ENCODE measurements around the gene SCMH1. TPM values are rescaled to one million over a fixed set of nuclear protein-coding genes. Genes with fewer than 3 reads are reported as not detected.
"Not testable (repeated sequence)": the region's sequence is repeated elsewhere in the genome, so short reads cannot be mapped to it uniquely, and the experiment has no call there.

SCMH1 gene
- total and polyA plus RNA-seq, 4 donors: 6.6 to 12.8 (median 10.5) TPM

GRCh38 chr1:41217441-41217840 is 24.7 kb downstream of the SCMH1 start:
- H3K9ac ChIP-seq (ENCODE audit: low read depth in 1 of 2, low read length in 2 of 2): no peak overlapping the region
- H3K9me3 ChIP-seq (ENCODE audit: control insufficient read depth in 4 of 4, low read length in 3 of 4): no peaks in the 10 kb centered on the region
- no peak overlapping the region for H3K27ac ChIP-seq (ENCODE audit: low read depth in 1 of 2, low read length in 2 of 2)
- TF ChIP-seq FOXA2 (IDR thresholded peaks at IDR 0.05): no peak
- TF ChIP-seq JUND (IDR thresholded peaks at IDR 0.05): no peak
- TF ChIP-seq RAD21 (IDR thresholded peaks at IDR 0.05): no peak
- no peak for TF ChIP-seq TAF1 (conservative IDR thresholded peaks at IDR 0.05)
- TF ChIP-seq YY1 (IDR thresholded peaks at IDR 0.05): no peak
- TF ChIP-seq SP1 (IDR thresholded peaks at IDR 0.05): no peak
- no peak for DNase-seq (ENCODE audit: low spot score)
- peaks cover 0 to 2% (median 0%) of the 10 kb centered on the region in 4 donors for H3K36me3 ChIP-seq (ENCODE audit: control insufficient read depth in 4 of 4, insufficient read depth in 3 of 4, low read depth in 1 of 4, low read length in 3 of 4)
- WGBS: 96% methylated on average over 1 of the region's 1 CpG
- H3K27me3 ChIP-seq (ENCODE audit: control insufficient read depth in 4 of 4, insufficient read depth in 4 of 4, low read length in 3 of 4): no peaks in the 10 kb centered on the region
- H3K4me1 ChIP-seq (ENCODE audit: control insufficient read depth in 4 of 4, insufficient read depth in 4 of 4, low read length in 3 of 4): peaks cover 0 to under 1% (median 0%) of the 10 kb centered on the region in 4 donors
- no peak overlapping the region for H3K4me3 ChIP-seq (ENCODE audit: low read depth in 1 of 3, low read length in 3 of 3)

GRCh38 chr1:41215623-41216022 is 26.5 kb downstream of the SCMH1 start:
- H3K27ac ChIP-seq (ENCODE audit: low read depth in 1 of 2, low read length in 2 of 2): no peak overlapping the region
- H3K4me3 ChIP-seq (ENCODE audit: low read depth in 1 of 3, low read length in 3 of 3): no peak overlapping the region
- H3K36me3 ChIP-seq (ENCODE audit: control insufficient read depth in 4 of 4, insufficient read depth in 3 of 4, low read depth in 1 of 4, low read length in 3 of 4): peaks cover 0 to 2% (median 0%) of the 10 kb centered on the region in 4 donors
- no peak overlapping the region for H3K9ac ChIP-seq (ENCODE audit: low read depth in 1 of 2, low read length in 2 of 2)
- DNase-seq (ENCODE audit: low spot score): no peak
- no peaks in the 10 kb centered on the region for H3K27me3 ChIP-seq (ENCODE audit: control insufficient read depth in 4 of 4, insufficient read depth in 4 of 4, low read length in 3 of 4)
- H3K4me1 ChIP-seq (ENCODE audit: control insufficient read depth in 4 of 4, insufficient read depth in 4 of 4, low read length in 3 of 4): no peaks in the 10 kb centered on the region
- H3K9me3 ChIP-seq (ENCODE audit: control insufficient read depth in 4 of 4, low read length in 3 of 4): no peaks in the 10 kb centered on the region
- TF ChIP-seq SP1 (IDR thresholded peaks at IDR 0.05) (no peak), JUND (IDR thresholded peaks at IDR 0.05) (no peak), ZBTB33 (IDR thresholded peaks at IDR 0.05) (no peak), GABPA (IDR thresholded peaks at IDR 0.05 in 1 of 2, conservative IDR thresholded peaks at IDR 0.05 in 1 of 2) (no peak), FOXA1 (IDR thresholded peaks at IDR 0.05) (no peak), FOXA2 (IDR thresholded peaks at IDR 0.05) (no peak), EGR1 (IDR thresholded peaks at IDR 0.05; ENCODE audit: low read depth in 2 of 2) (no peak), YY1 (IDR thresholded peaks at IDR 0.05) (no peak)

GRCh38 chr1:41213341-41213740 is 28.8 kb downstream of the SCMH1 start:
- 97% methylated on average over 1 of the region's 1 CpG for WGBS
- TF ChIP-seq YY1 (IDR thresholded peaks at IDR 0.05): no peak
- no peak for TF ChIP-seq ATF3 (IDR thresholded peaks at IDR 0.05)
- TF ChIP-seq NR2F2 (IDR thresholded peaks at IDR 0.05): no peak
- no peak for TF ChIP-seq GABPA (IDR thresholded peaks at IDR 0.05 in 1 of 2, conservative IDR thresholded peaks at IDR 0.05 in 1 of 2)
- no peak for TF ChIP-seq RXRA (IDR thresholded peaks at IDR 0.05)
- TF ChIP-seq FOXA2 (IDR thresholded peaks at IDR 0.05): no peak
- no peak for TF ChIP-seq HNF4A (conservative IDR thresholded peaks at IDR 0.05)
- TF ChIP-seq FOXA1 (IDR thresholded peaks at IDR 0.05): no peak
- TF ChIP-seq TAF1 (conservative IDR thresholded peaks at IDR 0.05): no peak
- no peak for TF ChIP-seq MAX (IDR thresholded peaks at IDR 0.05)
- no peak for TF ChIP-seq SP1 (IDR thresholded peaks at IDR 0.05)
- no peak for TF ChIP-seq RAD21 (IDR thresholded peaks at IDR 0.05)
- TF ChIP-seq EGR1 (IDR thresholded peaks at IDR 0.05; ENCODE audit: low read depth in 2 of 2): no peak
- TF ChIP-seq REST (IDR thresholded peaks at IDR 0.05): no peak
- Histone ChIP-seq H3K27me3 (ENCODE audit: control insufficient read depth in 4 of 4, insufficient read depth in 4 of 4, low read length in 3 of 4) (no peaks in the 10 kb centered on the region), H3K36me3 (ENCODE audit: control insufficient read depth in 4 of 4, insufficient read depth in 3 of 4, low read depth in 1 of 4, low read length in 3 of 4) (no peaks in the 10 kb centered on the region), H3K4me1 (ENCODE audit: control insufficient read depth in 4 of 4, insufficient read depth in 4 of 4, low read length in 3 of 4) (no peaks in the 10 kb centered on the region), H3K27ac (ENCODE audit: low read depth in 1 of 2, low read length in 2 of 2) (no peak overlapping the region), H3K9me3 (ENCODE audit: control insufficient read depth in 4 of 4, low read length in 3 of 4) (no peaks in the 10 kb centered on the region), H3K4me3 (ENCODE audit: low read depth in 1 of 3, low read length in 3 of 3) (no peak overlapping the region), H3K9ac (ENCODE audit: low read depth in 1 of 2, low read length in 2 of 2) (no peak overlapping the region)
- no peak for DNase-seq (ENCODE audit: low spot score)

- H3K4me3 ChIP-seq (ENCODE audit: low read depth in 1 of 3, low read length in 3 of 3); H3K9me3 ChIP-seq (ENCODE audit: control insufficient read depth in 4 of 4, low read length in 3 of 4); H3K36me3 ChIP-seq (ENCODE audit: control insufficient read depth in 4 of 4, insufficient read depth in 3 of 4, low read depth in 1 of 4, low read length in 3 of 4); DNase-seq (ENCODE audit: low spot score); H3K4me1 ChIP-seq (ENCODE audit: control insufficient read depth in 4 of 4, insufficient read depth in 4 of 4, low read length in 3 of 4); H3K9ac ChIP-seq (ENCODE audit: low read depth in 1 of 2, low read length in 2 of 2); H3K27ac ChIP-seq (ENCODE audit: low read depth in 1 of 2, low read length in 2 of 2); H3K27me3 ChIP-seq (ENCODE audit: control insufficient read depth in 4 of 4, insufficient read depth in 4 of 4, low read length in 3 of 4): not testable (repeated sequence)
- WGBS: 100% methylated on average over 2 of the region's 2 CpGs
These were observed 30.5 kb downstream of the SCMH1 start for GRCh38 chr1:41211608-41212007.
